Measurements from ENCODE around the gene ACOD1.
"Not testable (repeated sequence)": the region's sequence is repeated elsewhere in the genome, so short reads cannot be mapped to it uniquely, and the experiment has no call there.

Gene ACOD1

DNA sequence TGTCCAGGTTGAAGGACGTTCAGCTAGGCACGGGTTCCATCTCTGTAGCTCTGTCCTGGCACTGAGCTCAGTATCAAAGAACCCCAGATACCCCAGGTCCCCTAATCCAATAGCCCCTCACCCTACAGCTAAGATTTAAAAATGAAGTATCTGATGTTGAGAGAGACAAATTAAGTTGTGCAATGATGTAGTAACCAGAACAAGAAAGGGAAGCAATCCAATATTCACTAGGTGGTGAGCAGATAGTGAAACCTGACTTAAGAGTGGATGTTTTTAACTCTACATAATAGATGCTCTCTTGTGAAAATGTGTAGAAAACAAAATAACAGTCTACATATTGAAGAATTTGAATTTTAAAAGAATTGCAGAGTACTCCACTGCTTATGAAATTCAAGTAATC, 1.8 kb downstream of the ACOD1 start:
- no peak overlapping the region for H3K4me3 ChIP-seq (ENCODE audit: low read depth, low read length)
- no peak for DNase-seq (ENCODE audit: low read depth)
- TF ChIP-seq, protein P1, sequence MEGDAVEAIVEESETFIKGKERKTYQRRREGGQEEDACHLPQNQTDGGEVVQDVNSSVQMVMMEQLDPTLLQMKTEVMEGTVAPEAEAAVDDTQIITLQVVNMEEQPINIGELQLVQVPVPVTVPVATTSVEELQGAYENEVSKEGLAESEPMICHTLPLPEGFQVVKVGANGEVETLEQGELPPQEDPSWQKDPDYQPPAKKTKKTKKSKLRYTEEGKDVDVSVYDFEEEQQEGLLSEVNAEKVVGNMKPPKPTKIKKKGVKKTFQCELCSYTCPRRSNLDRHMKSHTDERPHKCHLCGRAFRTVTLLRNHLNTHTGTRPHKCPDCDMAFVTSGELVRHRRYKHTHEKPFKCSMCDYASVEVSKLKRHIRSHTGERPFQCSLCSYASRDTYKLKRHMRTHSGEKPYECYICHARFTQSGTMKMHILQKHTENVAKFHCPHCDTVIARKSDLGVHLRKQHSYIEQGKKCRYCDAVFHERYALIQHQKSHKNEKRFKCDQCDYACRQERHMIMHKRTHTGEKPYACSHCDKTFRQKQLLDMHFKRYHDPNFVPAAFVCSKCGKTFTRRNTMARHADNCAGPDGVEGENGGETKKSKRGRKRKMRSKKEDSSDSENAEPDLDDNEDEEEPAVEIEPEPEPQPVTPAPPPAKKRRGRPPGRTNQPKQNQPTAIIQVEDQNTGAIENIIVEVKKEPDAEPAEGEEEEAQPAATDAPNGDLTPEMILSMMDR (IDR thresholded peaks at IDR 0.05; ENCODE audit: insufficient read depth, low read depth, low read length, missing control alignments), result no peak

DNA sequence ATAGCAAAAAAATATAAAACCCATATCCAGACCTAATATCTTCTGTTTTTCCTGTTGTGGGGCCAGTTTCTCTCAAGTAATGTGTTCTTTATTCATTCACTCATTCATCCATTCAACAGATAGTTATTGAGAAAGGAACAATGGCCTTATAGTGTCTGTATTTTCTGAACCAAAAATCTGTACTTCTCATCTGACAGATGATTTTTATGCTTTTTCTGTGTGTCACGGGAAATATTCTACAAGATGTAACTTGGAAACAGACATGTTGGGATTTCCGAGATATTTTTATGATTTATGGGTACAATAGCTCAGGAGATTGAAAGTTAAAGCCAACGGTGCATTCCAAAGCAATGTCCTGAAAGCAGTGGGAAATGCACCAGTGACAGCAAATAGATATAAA, 5.7 kb downstream of the ACOD1 start:
- TF ChIP-seq, protein P1 (IDR thresholded peaks at IDR 0.05; ENCODE audit: insufficient read depth, low read depth, low read length, missing control alignments), result no peak
- no peak overlapping the region for H3K4me3 ChIP-seq (ENCODE audit: low read depth, low read length)
- no peak for DNase-seq (ENCODE audit: low read depth)

DNA sequence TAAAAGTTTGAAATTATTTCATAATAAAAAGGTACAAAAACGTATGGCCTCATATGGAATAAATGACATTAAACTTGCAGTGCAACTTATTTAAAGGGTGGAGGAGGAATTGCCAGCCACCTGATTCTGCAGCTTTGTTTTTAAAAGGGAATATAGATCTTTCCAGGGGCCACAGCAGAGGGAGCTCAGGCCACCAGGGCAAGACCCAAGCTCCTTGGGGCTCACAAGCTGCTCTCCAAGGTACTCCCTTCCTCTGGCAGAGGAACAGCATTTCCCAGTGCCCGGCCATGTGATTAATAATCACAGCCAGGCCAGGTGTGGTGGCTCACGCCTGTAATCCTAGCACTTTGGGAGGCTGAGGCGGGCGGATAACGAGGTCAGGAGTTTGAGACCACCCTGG, 6.2 kb downstream of the ACOD1 start:
- no peak overlapping the region for H3K4me3 ChIP-seq (ENCODE audit: low read depth, low read length)
- TF ChIP-seq, protein P1 (IDR thresholded peaks at IDR 0.05; ENCODE audit: insufficient read depth, low read depth, low read length, missing control alignments), result no peak
- no peak for DNase-seq (ENCODE audit: low read depth)

DNA sequence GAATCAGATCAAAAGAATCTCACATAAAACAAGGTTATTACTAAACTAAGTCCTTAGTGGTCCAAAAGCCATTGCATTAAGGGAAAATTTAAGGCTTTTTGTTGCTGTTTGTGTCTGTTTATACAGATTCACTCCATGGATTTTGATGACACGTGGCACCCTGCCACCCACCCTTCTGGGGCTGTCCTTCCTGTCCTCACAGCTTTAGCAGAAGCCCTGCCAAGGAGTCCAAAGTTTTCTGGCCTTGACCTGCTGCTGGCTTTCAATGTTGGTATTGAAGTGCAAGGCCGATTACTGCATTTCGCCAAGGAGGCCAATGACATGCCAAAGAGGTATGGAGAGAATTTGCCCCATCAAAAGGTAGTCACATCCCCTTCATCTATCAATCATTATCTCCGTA, 6.9 kb downstream of the ACOD1 start:
- no peak for DNase-seq (ENCODE audit: low read depth)
- no peak overlapping the region for H3K4me3 ChIP-seq (ENCODE audit: low read depth, low read length)
- TF ChIP-seq, protein P1 (IDR thresholded peaks at IDR 0.05; ENCODE audit: insufficient read depth, low read depth, low read length, missing control alignments), result no peak

DNA sequence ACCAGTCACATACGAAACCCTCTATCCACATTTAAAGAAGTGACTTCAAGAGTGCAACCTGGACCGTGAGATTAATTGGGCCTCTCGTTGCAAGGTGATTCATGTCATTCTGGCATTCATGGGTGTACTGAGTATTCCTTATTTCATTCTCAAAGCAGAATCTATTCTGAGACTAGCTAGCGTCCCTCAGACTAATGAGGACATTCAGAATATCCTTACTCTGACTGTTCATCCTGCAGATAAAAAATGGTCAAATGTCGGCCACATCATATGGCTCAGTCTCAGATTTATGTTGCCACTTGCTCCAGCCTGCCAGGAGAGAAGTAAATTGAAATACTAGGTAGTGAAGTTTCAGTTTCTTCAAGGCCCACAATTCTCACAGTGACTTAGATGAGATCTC, 7.3 kb downstream of the ACOD1 start:
- TF ChIP-seq, protein P1 (IDR thresholded peaks at IDR 0.05; ENCODE audit: insufficient read depth, low read depth, low read length, missing control alignments), result no peak
- DNase-seq (ENCODE audit: low read depth), result no peak
- no peak overlapping the region for H3K4me3 ChIP-seq (ENCODE audit: low read depth, low read length)

DNA sequence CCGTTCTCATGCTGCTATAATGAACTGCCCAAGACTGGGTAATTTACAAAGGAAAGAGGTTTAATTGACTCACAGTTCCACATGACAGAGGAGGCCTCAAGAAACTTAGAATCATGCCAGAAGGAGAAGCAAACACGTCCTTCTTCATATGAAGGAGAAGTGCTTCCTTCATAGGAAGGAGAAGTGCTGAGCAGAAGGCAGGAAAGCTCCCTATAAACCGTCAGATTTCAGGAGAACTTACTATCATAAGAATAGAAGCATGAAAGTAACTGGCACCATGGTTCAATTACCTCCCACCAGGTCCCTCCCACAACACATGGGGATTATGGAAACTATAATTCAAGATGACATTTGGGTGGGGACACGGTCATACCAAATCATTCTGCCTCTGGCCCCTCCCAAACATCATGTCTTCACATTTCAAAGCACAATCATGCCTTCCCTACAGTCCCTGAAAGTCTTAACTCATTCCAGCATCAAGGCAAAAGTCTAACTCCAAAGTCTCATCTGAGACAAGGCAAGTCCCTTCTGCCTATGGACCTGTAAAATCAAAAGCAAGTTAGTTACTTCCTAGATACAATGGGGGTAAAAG, 10.6 kb downstream of the ACOD1 start:
- no peak overlapping the region for H3K4me3 ChIP-seq (ENCODE audit: low read depth, low read length)
- TF ChIP-seq, protein P1 (IDR thresholded peaks at IDR 0.05; ENCODE audit: insufficient read depth, low read depth, low read length, missing control alignments), result no peak
- no peak for DNase-seq (ENCODE audit: low read depth)

DNA sequence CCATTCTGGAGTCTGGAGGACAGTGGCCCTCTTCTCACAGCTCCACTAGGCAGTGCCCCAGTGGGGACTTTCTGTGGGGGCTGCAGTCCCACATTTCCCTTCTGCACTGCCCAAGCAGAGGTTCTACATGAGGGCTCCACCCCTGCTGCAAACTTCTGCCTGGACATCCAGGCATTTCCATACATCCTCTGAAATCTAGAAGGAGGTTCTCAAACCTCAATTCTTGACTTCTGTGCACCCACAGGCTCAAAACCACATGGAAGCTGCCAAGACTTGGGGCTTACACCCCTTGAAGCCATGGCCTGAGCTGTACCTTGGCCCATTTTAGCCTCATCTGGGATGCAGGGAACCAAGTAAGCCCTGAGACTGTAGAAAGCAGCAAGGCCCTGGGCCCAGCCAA, 11.4 kb downstream of the ACOD1 start:
- not testable (repeated sequence) for H3K4me3 ChIP-seq (ENCODE audit: low read depth, low read length); DNase-seq (ENCODE audit: low read depth)
